Liver (tissue), 9 donors: Measurements from ENCODE around the gene PLEKHA5. TPM values are rescaled to one million over a fixed set of nuclear protein-coding genes. Genes with fewer than 3 reads are reported as not detected.

Experiments
- DNase-seq: peaks from one replicate; pipeline ENCODE4 v3.0.0-alpha.2; 2017; ENCODE audit warnings: low spot score
- H3K27ac ChIP-seq, 2 donors: one replicate each; pipeline ENCODE4 v1.7.0; 2013; ENCODE audit warnings: inconsistent platforms in 2 of 2, low read length in 2 of 2, control low read depth in 1 of 2, low read depth in 1 of 2, mild to moderate bottlenecking in 1 of 2
- H3K27me3 ChIP-seq, 4 donors: one replicate each; pipeline versions ENCODE4 v1.6.1 to v1.7.0; 2013; ENCODE audit warnings: low read length in 3 of 4, inconsistent platforms in 1 of 4, mild to moderate bottlenecking in 1 of 4, moderate library complexity in 1 of 4; ENCODE audit not compliant: control insufficient read depth in 4 of 4, insufficient read depth in 4 of 4
- H3K36me3 ChIP-seq, 4 donors: one replicate each; pipeline versions ENCODE4 v1.6.1 to v1.7.0; 2013; ENCODE audit warnings: low read length in 3 of 4, mild to moderate bottlenecking in 3 of 4, low read depth in 1 of 4, moderate library complexity in 1 of 4; ENCODE audit not compliant: control insufficient read depth in 4 of 4, insufficient read depth in 3 of 4
- H3K4me1 ChIP-seq, 4 donors: one replicate each; pipeline versions ENCODE4 v1.6.1 to v1.7.0; 2013; ENCODE audit warnings: low read length in 3 of 4, mild to moderate bottlenecking in 3 of 4, moderate library complexity in 1 of 4; ENCODE audit not compliant: control insufficient read depth in 4 of 4, insufficient read depth in 4 of 4
- H3K4me3 ChIP-seq, 3 donors: one replicate each; pipeline versions ENCODE4 v1.6.1 to v1.7.0; 2013; ENCODE audit warnings: low read length in 3 of 3, control low read depth in 1 of 3, low read depth in 1 of 3, mild to moderate bottlenecking in 1 of 3
- H3K9ac ChIP-seq, 2 donors: one replicate each; pipeline ENCODE4 v1.7.0; 2013; ENCODE audit warnings: low read length in 2 of 2, mild to moderate bottlenecking in 2 of 2, moderate library complexity in 2 of 2, control low read depth in 1 of 2, low read depth in 1 of 2
- H3K9me3 ChIP-seq, 4 donors: one replicate each; pipeline versions ENCODE4 v1.6.1 to v1.7.0; 2013; ENCODE audit warnings: low read length in 3 of 4; ENCODE audit not compliant: control insufficient read depth in 4 of 4
- ATF3 ChIP-seq: IDR thresholded peaks from 2 replicates; pipeline ENCODE4 v1.6.1; 2016; ENCODE audit warnings: antibody characterized with exemption
- EGR1 ChIP-seq, 2 donors: IDR thresholded peaks; 2 replicates each; pipeline ENCODE4 v1.6.1; 2016 to 2018; ENCODE audit warnings: antibody characterized with exemption in 2 of 2, low read depth in 2 of 2
- FOXA1 ChIP-seq: IDR thresholded peaks from 2 replicates; pipeline ENCODE4 v1.6.1; 2016; ENCODE audit warnings: antibody characterized with exemption
- FOXA2 ChIP-seq: IDR thresholded peaks from 2 replicates; pipeline ENCODE4 v1.6.1; 2016; ENCODE audit warnings: antibody characterized with exemption
- GABPA ChIP-seq, 2 donors: IDR thresholded peaks in 1 of 2; conservative IDR thresholded peaks in 1 of 2; 2 replicates each; pipeline ENCODE4 v1.6.1; 2016; ENCODE audit warnings: antibody characterized with exemption in 2 of 2, mild to moderate bottlenecking in 1 of 2, moderate library complexity in 1 of 2
- HNF4A ChIP-seq, 2 donors: conservative IDR thresholded peaks; 2 replicates each; pipeline ENCODE4 v1.6.1; 2016; ENCODE audit warnings: antibody characterized with exemption in 2 of 2, mild to moderate bottlenecking in 2 of 2
- HNF4G ChIP-seq: IDR thresholded peaks from 2 replicates; pipeline ENCODE4 v1.6.1; 2016; ENCODE audit warnings: antibody characterized with exemption
- JUND ChIP-seq, 2 donors: IDR thresholded peaks; 2 replicates each; pipeline ENCODE4 v1.6.1; 2016; ENCODE audit warnings: antibody characterized with exemption in 2 of 2
- NR2F2 ChIP-seq: IDR thresholded peaks from 2 replicates; pipeline ENCODE4 v1.6.1; 2016; ENCODE audit warnings: antibody characterized with exemption
- SP1 ChIP-seq: IDR thresholded peaks from 2 replicates; pipeline ENCODE4 v1.6.1; 2018; ENCODE audit warnings: antibody characterized with exemption, mild to moderate bottlenecking
- TAF1 ChIP-seq: conservative IDR thresholded peaks from 2 replicates; pipeline ENCODE4 v1.6.1; 2016; ENCODE audit warnings: antibody characterized with exemption, mild to moderate bottlenecking
- YY1 ChIP-seq: IDR thresholded peaks from 2 replicates; pipeline ENCODE4 v1.6.1; 2016; ENCODE audit warnings: antibody characterized with exemption, mild to moderate bottlenecking
- ZBTB33 ChIP-seq: IDR thresholded peaks from 2 replicates; pipeline ENCODE4 v1.6.1; 2016; ENCODE audit warnings: antibody characterized with exemption
- WGBS: extraction: QIAGEN DNeasy Blood & Tissue Kit; methylation state at CpG from one replicate; pipeline ENCODE4 v1.1.7; 2013; 5-methylcytosine and 5-hydroxymethylcytosine counted together
- polyA plus RNA-seq, 2 donors: library from polyadenylated mRNA; stranded (reverse) in 1 of 2; unstranded in 1 of 2; fragments of 200-250 nt in 1 of 2; fragments of >200 nt in 1 of 2; fragmentation: Nextera tagmentation in 1 of 2; extraction: Ambion mirVana in 1 of 2; gene quantifications; one replicate each; pipeline versions ENCODE4 v1.2.1 to v1.2.3, GENCODE V29; 2013 to 2015
- total RNA-seq, 2 donors: library from RNA; depleted of rRNA; stranded (reverse); fragments of >200 nt; gene quantifications; one replicate each; pipeline ENCODE4 v1.2.3, GENCODE V29; 2014
- TF ChIP-seq, protein P1 (sequence below): IDR thresholded peaks from 2 replicates; pipeline ENCODE4 v1.6.1; 2016; ENCODE audit warnings: antibody characterized with exemption, mild to moderate bottlenecking
- TF ChIP-seq, protein P2 (sequence below): IDR thresholded peaks from 2 replicates; pipeline ENCODE4 v1.6.1; 2016; ENCODE audit warnings: antibody characterized with exemption
- TF ChIP-seq, protein P3 (sequence below): fragments of 150-350 bp; IDR thresholded peaks from 2 replicates; pipeline ENCODE4 v1.5.1; 2017; ENCODE audit warnings: improper control_type of control experiment, low read depth, low read length; ENCODE audit not compliant: missing input control
- donor health status: healthy.
- donor health status: healthy.
- donor health status: healthy.
- donor health status: healthy.
- donor health status: healthy.

The PLEKHA5 gene
- total and polyA plus RNA-seq, 4 donors = 4.6 to 25.5 (median 16.8) TPM

- Histone ChIP-seq H3K27me3 (no peaks in the 10 kb centered on the region), H3K9me3 (no peaks in the 10 kb centered on the region), H3K4me3 (no peak overlapping the region), H3K4me1 (no peaks in the 10 kb centered on the region), H3K27ac (no peak overlapping the region), H3K36me3 (no peaks in the 10 kb centered on the region), H3K9ac (no peak overlapping the region)
- 91% methylated on average over 2 of the region's 2 CpGs for WGBS
- no peak for DNase-seq
- TF ChIP-seq HNF4A (conservative IDR thresholded peaks at IDR 0.05) (no peak), HNF4G (no peak), YY1 (no peak), TAF1 (no peak), FOXA1 (no peak), GABPA (IDR thresholded peaks at IDR 0.05 in 1 of 2, conservative IDR thresholded peaks at IDR 0.05 in 1 of 2) (no peak), NR2F2 (no peak)
- TF ChIP-seq, protein P1, sequence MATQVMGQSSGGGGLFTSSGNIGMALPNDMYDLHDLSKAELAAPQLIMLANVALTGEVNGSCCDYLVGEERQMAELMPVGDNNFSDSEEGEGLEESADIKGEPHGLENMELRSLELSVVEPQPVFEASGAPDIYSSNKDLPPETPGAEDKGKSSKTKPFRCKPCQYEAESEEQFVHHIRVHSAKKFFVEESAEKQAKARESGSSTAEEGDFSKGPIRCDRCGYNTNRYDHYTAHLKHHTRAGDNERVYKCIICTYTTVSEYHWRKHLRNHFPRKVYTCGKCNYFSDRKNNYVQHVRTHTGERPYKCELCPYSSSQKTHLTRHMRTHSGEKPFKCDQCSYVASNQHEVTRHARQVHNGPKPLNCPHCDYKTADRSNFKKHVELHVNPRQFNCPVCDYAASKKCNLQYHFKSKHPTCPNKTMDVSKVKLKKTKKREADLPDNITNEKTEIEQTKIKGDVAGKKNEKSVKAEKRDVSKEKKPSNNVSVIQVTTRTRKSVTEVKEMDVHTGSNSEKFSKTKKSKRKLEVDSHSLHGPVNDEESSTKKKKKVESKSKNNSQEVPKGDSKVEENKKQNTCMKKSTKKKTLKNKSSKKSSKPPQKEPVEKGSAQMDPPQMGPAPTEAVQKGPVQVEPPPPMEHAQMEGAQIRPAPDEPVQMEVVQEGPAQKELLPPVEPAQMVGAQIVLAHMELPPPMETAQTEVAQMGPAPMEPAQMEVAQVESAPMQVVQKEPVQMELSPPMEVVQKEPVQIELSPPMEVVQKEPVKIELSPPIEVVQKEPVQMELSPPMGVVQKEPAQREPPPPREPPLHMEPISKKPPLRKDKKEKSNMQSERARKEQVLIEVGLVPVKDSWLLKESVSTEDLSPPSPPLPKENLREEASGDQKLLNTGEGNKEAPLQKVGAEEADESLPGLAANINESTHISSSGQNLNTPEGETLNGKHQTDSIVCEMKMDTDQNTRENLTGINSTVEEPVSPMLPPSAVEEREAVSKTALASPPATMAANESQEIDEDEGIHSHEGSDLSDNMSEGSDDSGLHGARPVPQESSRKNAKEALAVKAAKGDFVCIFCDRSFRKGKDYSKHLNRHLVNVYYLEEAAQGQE = no peak
- TF ChIP-seq, protein P2, sequence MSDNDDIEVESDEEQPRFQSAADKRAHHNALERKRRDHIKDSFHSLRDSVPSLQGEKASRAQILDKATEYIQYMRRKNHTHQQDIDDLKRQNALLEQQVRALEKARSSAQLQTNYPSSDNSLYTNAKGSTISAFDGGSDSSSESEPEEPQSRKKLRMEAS = no peak
- TF ChIP-seq, protein P3, sequence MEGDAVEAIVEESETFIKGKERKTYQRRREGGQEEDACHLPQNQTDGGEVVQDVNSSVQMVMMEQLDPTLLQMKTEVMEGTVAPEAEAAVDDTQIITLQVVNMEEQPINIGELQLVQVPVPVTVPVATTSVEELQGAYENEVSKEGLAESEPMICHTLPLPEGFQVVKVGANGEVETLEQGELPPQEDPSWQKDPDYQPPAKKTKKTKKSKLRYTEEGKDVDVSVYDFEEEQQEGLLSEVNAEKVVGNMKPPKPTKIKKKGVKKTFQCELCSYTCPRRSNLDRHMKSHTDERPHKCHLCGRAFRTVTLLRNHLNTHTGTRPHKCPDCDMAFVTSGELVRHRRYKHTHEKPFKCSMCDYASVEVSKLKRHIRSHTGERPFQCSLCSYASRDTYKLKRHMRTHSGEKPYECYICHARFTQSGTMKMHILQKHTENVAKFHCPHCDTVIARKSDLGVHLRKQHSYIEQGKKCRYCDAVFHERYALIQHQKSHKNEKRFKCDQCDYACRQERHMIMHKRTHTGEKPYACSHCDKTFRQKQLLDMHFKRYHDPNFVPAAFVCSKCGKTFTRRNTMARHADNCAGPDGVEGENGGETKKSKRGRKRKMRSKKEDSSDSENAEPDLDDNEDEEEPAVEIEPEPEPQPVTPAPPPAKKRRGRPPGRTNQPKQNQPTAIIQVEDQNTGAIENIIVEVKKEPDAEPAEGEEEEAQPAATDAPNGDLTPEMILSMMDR = no peak
These were observed 257.6 kb downstream of the PLEKHA5 start for GRCh38 chr12:19387161-19387560.

- Histone ChIP-seq H3K27me3 (no peaks in the 10 kb centered on the region), H3K4me3 (no peak overlapping the region), H3K9me3 (no peaks in the 10 kb centered on the region), H3K27ac (no peak overlapping the region), H3K9ac (no peak overlapping the region), H3K36me3 (no peaks in the 10 kb centered on the region), H3K4me1 (no peaks in the 10 kb centered on the region)
- TF ChIP-seq NR2F2 = no peak
- no peak for TF ChIP-seq JUND (IDR thresholded peaks at IDR 0.05)
- TF ChIP-seq FOXA1 = no peak
- TF ChIP-seq, protein P3 = no peak
- TF ChIP-seq, protein P1 = no peak
- no peak for TF ChIP-seq ATF3
- TF ChIP-seq FOXA2 = no peak
- TF ChIP-seq EGR1 (IDR thresholded peaks at IDR 0.05; ENCODE audit: low read depth in 2 of 2) = no peak
- TF ChIP-seq, protein P2 = no peak
- no peak for TF ChIP-seq SP1
- no peak for TF ChIP-seq HNF4G
- no peak for TF ChIP-seq ZBTB33
- TF ChIP-seq GABPA (IDR thresholded peaks at IDR 0.05 in 1 of 2, conservative IDR thresholded peaks at IDR 0.05 in 1 of 2) = no peak
- no peak for TF ChIP-seq TAF1
- no peak for TF ChIP-seq YY1
- 87% methylated on average over 2 of the region's 2 CpGs for WGBS
- no peak for DNase-seq
These were observed 258.6 kb downstream of the PLEKHA5 start for GRCh38 chr12:19388131-19388549.
